Measurements from ENCODE around the gene RASA2. TPM values are rescaled to one million over a fixed set of nuclear protein-coding genes. Genes with fewer than 3 reads are reported as not detected.

The RASA2 gene
- total and polyA plus RNA-seq, 2 of the 8 experiments (the other 6 are each of a cell fraction or from before 2014, with no cell fraction given): 3.5 to 15.9 TPM

DNA sequence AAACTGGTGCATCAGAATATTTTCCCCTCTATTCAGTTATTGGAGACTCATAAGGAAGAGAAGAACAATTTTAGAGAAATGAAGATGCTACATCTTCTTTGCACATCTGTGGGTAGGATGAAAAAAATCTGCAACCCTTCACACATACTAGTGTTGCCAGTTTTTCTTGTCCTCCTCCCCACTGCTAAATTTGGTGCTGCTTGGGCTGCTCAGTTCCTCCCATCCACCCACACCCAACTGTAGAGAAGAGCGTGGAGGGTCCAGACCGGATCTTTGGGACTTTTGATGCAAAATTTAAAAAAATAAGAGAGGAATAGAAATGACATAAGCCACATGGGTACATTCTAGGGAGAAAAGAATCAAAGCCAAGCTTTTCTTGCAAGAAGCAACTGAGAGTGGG is 8.7 kb upstream of the RASA2 start (continued):
- TF ChIP-seq CTCF (IDR thresholded peaks at IDR 0.05; ENCODE audit: control extremely low read depth in 1 of 3, insufficient read depth in 1 of 3, low read depth in 1 of 3, low read length in 3 of 3) (no peak), CHD7 (IDR thresholded peaks at IDR 0.05; ENCODE audit: insufficient replicate concordance, low read length) (no peak), HDAC2 (IDR thresholded peaks at IDR 0.05; ENCODE audit: borderline replicate concordance in 1 of 2, low read depth in 2 of 2, low read length in 2 of 2) (no peak), RFX5 (IDR thresholded peaks at IDR 0.05; ENCODE audit: borderline replicate concordance, low read depth, low read length) (no peak), POU5F1 (IDR thresholded peaks at IDR 0.05; ENCODE audit: low read depth, low read length) (no peak)

All from H1 (cell line).